Thymus (tissue), 11 donors: ENCODE data around the gene GLP1R. TPM values are rescaled to one million over a fixed set of nuclear protein-coding genes. Genes with fewer than 3 reads are reported as not detected.

ENCODE experiments used
- DNase-seq, 9 donors: peaks; one replicate each; pipeline ENCODE4 v3.0.0-alpha.2; 2013; ENCODE audit warnings: low spot score in 9 of 9, low read depth in 6 of 9, missing footprints in 1 of 9
- H3K27ac ChIP-seq, 2 donors: one replicate each; pipeline ENCODE4 v1.5.1; 2013; ENCODE audit warnings: control low read depth in 1 of 2, low read depth in 1 of 2, low read length in 1 of 2, mild to moderate bottlenecking in 1 of 2, moderate library complexity in 1 of 2
- H3K27me3 ChIP-seq, 2 donors: one replicate each; pipeline ENCODE4 v1.5.1; 2013; ENCODE audit warnings: low read length in 1 of 2; ENCODE audit not compliant: control insufficient read depth in 2 of 2, insufficient read depth in 1 of 2
- H3K36me3 ChIP-seq, 2 donors: one replicate each; pipeline ENCODE4 v1.5.1; 2013; ENCODE audit warnings: low read length in 1 of 2, mild to moderate bottlenecking in 1 of 2, moderate library complexity in 1 of 2; ENCODE audit not compliant: control insufficient read depth in 2 of 2, insufficient read depth in 2 of 2
- H3K4me1 ChIP-seq, 2 donors: one replicate each; pipeline ENCODE4 v1.5.1; 2013; ENCODE audit warnings: low read length in 2 of 2; ENCODE audit not compliant: control insufficient read depth in 2 of 2, insufficient read depth in 2 of 2
- H3K4me3 ChIP-seq, 2 donors: one replicate each; pipeline ENCODE4 v1.5.1; 2013; ENCODE audit warnings: low read length in 2 of 2, control low read depth in 1 of 2, mild to moderate bottlenecking in 1 of 2
- H3K9me3 ChIP-seq, 2 donors: one replicate each; pipeline ENCODE4 v1.5.1; 2013; ENCODE audit warnings: low read length in 1 of 2, mild to moderate bottlenecking in 1 of 2; ENCODE audit not compliant: control insufficient read depth in 2 of 2, insufficient read depth in 1 of 2
- WGBS: extraction: QIAGEN DNeasy Blood & Tissue Kit; methylation state at CpG from one replicate; pipeline ENCODE4 v1.1.7; 2013; 5-methylcytosine and 5-hydroxymethylcytosine counted together
- polyA plus RNA-seq: library from polyadenylated mRNA; stranded (reverse); fragments of 200-250 nt; gene quantifications from one replicate; pipeline ENCODE4 v1.2.3, GENCODE V29; 2013
- total RNA-seq: library from RNA; stranded (reverse); fragments of 120-200 nt; gene quantifications from one replicate; pipeline ENCODE4 v1.2.4, GENCODE V29; 2013
- donor health status: healthy.

The GLP1R gene
- total and polyA plus RNA-seq, 2 donors, result under 0.01 to 0.07 TPM

DNA sequence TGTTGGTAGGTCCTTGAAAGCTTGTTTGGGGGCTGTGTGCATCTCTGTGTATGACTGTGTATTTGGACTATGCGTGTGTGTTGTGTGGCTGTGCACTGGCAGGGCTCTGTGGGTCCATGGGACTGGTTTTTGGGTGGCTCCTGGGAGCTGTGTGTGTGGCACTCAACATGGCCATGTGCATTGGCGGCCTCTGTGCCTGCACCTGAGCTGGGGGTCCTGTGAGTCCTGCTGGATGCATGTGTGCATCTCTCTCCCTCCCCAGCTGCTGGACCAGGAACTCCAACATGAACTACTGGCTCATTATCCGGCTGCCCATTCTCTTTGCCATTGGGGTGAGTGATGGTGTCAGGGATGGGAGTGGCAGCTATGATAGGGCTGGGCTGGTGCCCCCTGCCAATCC, 30.1 kb downstream of the GLP1R start:
- Histone ChIP-seq H3K27ac (no peak overlapping the region), H3K4me1 (no peaks in the 10 kb centered on the region), H3K36me3 (no peaks in the 10 kb centered on the region), H3K27me3 (no peaks in the 10 kb centered on the region), H3K9me3 (no peaks in the 10 kb centered on the region), H3K4me3 (no peak overlapping the region)
- 93% methylated on average over 3 of the region's 3 CpGs for WGBS
- DNase-seq, result no peak

DNA sequence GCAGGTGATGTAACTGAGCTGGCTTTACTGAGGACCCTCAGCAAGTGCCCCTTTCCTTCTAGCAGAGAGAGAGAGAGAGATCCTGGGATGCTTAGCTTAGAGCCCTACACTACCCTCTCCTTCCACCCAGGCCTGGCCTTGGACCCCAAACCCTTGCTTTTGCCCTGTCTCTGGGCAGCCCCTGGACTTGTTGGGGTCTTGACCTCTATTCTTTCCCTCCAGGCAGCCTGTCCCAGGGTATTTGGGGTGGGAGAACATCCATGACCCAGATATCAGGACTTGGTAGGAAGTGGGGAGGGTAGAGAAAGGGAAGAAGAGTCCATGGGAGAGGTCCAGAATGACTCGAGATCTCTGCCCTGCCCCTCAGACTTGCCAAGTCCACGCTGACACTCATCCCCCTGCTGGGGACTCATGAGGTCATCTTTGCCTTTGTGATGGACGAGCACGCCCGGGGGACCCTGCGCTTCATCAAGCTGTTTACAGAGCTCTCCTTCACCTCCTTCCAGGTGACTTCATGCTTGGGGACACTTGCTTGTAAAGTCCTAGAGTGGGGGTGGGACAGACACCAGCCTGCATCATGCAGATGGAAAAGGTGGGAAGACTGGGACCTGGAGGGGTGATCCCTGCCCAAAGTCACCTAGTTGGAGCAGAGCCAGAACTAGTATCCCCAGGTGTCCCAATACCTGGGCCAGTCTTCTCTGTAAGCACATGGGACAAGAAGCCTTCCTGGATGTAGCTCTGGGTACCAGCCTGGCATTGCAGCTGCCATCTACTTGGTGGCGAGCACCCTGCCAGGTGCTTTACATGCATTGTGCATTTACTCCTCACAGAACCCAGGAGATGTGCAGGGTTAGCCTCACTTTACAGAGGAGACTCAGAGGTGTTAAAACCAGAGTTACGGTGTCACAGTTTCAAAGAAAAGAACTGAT, 30.9 kb downstream of the GLP1R start:
- DNase-seq, result no peak
- no peak overlapping the region for H3K27ac ChIP-seq
- peaks cover 0 to 2% of the 10 kb centered on the region in 2 donors for H3K27me3 ChIP-seq
- 95% methylated on average over 8 of the region's 8 CpGs for WGBS
- no peaks in the 10 kb centered on the region for H3K36me3 ChIP-seq
- no peaks in the 10 kb centered on the region for H3K4me1 ChIP-seq
- no peaks in the 10 kb centered on the region for H3K9me3 ChIP-seq
- no peak overlapping the region for H3K4me3 ChIP-seq

DNA sequence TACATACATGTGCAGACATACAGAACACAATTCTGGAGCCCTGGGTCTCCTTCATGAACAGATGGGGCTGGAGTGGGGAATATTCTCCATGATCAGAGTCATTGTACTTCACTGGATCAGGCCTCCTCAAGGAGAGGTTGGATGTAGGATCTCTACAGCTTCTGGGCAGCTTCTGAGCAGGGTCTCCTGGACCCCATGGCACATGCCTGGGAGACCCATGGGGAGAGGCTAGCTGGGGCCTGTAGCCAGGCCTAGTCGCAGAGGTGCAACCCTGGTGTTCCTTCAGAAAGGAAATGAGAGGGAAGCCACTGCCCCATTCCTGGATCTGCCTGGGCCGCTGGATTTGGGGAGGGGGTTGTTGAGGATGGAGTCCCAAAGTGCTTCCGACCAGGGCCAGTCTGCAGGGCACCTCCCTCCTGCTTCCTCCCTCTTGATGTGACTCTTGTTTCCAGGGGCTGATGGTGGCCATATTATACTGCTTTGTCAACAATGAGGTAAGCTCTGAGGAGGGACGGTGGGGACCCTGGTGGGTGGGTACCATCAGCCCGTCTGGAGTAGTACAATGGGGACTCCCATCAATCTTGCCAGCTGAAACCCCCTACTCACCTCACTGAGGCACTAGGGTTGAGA, 31.8 kb downstream of the GLP1R start:
- 91% methylated on average over 5 of the region's 5 CpGs for WGBS
- H3K27ac ChIP-seq, result no peak overlapping the region
- no peaks in the 10 kb centered on the region for H3K36me3 ChIP-seq
- H3K4me1 ChIP-seq, result no peaks in the 10 kb centered on the region
- H3K27me3 ChIP-seq, result peaks cover 0 to 7% of the 10 kb centered on the region in 2 donors
- no peak overlapping the region for H3K4me3 ChIP-seq
- H3K9me3 ChIP-seq, result no peaks in the 10 kb centered on the region
- no peak for DNase-seq

DNA sequence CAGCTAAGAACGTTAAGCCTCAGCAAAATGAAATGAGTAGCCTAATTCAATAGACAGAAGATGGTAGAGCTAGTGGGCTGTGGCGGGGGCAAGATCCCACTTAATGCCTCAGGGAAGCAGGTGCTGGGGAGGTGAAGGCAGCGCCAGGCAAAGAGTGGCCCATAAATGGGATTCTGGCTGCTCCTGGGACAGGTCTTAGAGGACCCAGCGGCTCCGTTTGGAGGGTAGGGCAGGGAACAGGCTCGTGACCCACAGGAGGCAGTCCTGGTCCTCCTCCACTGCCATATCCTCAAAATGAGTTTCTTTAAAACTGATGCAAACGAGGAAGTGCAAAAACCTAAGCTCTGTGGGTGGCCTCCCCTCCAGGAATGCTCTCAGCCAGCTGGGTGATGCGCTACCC, 33.7 kb downstream of the GLP1R start:
- DNase-seq, result no peak
- Histone ChIP-seq H3K9me3 (no peaks in the 10 kb centered on the region), H3K36me3 (no peaks in the 10 kb centered on the region), H3K27me3 (peaks cover 0 to 13% of the 10 kb centered on the region in 2 donors), H3K4me3 (no peak overlapping the region), H3K4me1 (no peaks in the 10 kb centered on the region), H3K27ac (no peak overlapping the region)
- 73% methylated on average over 8 of the region's 8 CpGs for whole genome bisulfite sequencing

DNA sequence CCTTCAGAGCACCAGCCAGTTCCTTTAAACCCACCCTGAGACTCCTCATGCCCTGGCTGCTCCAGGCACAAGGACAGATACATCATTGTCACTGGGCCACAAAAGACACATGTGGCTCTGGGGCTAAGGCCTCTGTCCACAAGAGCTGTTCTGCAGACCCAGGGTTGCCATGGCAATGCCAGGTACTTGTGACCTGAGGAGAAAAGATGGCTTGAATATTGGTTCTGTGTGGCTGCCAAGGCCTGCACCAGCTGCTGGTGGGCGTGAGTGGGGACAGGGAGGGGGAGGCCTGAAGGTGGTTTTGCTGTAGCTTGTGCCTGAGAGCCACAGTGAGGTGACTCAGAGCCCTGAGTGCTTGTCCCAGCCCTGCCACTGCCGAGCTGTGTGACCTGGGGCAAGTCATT, 34.7 kb downstream of the GLP1R start:
- no peak for DNase-seq
- H3K27me3 ChIP-seq, result peaks cover 0 to 19% of the 10 kb centered on the region in 2 donors
- no peaks in the 10 kb centered on the region for H3K9me3 ChIP-seq
- no peaks in the 10 kb centered on the region for H3K36me3 ChIP-seq
- no peak overlapping the region for H3K27ac ChIP-seq
- no peak overlapping the region for H3K4me3 ChIP-seq
- H3K4me1 ChIP-seq, result no peaks in the 10 kb centered on the region
- WGBS, result 73% methylated on average over 2 of the region's 2 CpGs

DNA sequence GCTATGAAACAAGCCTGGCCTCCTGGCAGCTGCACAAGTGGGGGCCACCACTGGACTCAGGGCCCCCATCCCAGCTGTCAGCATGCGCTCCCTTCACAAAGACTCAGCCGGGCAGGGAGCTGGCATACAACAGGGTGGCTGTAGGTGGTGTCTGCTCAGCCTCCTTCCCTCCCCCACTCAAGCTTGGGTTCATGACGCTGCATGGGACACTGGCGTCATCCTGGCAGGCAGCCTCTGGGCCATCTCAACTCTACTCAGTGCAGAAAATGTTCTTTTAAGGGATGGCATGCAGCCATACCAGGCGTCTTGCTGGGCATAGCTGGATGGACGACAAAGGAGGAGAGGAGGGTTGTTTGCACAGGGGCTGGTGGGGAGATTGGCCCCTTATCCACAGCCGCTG, 35.9 kb downstream of the GLP1R start:
- Histone ChIP-seq H3K27ac (no peak overlapping the region), H3K4me3 (no peak overlapping the region), H3K4me1 (no peaks in the 10 kb centered on the region), H3K27me3 (peaks cover 0 to 20% of the 10 kb centered on the region in 2 donors), H3K36me3 (no peaks in the 10 kb centered on the region), H3K9me3 (no peaks in the 10 kb centered on the region)
- no peak for DNase-seq
- 93% methylated on average over 7 of the region's 7 CpGs for WGBS

DNA sequence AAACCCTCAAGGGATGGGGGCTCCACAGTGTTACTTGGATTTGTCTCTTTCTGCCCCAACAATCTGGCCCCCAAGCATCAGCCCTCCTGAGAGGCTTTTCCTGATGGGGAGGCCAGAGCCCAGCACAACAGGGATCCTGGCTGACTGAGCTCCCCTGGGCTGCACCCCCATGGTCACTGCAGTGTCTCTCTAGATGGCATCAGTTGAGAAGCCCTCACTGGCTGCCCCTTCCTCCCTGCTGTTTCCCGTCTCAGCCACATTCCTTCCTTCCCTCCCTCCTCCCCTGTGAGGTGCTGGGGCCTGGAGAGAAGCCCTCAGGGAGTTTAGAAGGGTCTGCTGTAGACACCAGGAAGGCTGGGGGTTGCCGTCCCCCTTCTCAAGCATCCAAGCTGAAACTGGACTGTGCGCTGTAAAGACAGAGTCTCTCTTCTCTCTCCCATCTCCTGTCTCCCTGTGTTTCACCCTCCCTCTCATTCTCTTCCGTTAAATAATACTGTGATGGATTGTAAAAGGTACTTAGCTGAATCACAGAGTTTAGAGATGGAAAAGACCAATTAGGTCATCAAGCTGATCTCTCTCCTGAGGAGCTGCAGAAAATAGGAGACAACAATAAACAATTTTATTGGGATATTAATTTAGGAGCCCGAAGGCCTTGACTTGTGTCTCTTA, 36.7 kb downstream of the GLP1R start:
- no peak overlapping the region for H3K4me3 ChIP-seq
- H3K27me3 ChIP-seq, result peaks cover 0 to 20% of the 10 kb centered on the region in 2 donors
- no peaks in the 10 kb centered on the region for H3K36me3 ChIP-seq
- DNase-seq, result no peak
- H3K27ac ChIP-seq, result no peak overlapping the region
- 80% methylated on average over 5 of the region's 5 CpGs for WGBS
- H3K9me3 ChIP-seq, result no peaks in the 10 kb centered on the region
- no peaks in the 10 kb centered on the region for H3K4me1 ChIP-seq

DNA sequence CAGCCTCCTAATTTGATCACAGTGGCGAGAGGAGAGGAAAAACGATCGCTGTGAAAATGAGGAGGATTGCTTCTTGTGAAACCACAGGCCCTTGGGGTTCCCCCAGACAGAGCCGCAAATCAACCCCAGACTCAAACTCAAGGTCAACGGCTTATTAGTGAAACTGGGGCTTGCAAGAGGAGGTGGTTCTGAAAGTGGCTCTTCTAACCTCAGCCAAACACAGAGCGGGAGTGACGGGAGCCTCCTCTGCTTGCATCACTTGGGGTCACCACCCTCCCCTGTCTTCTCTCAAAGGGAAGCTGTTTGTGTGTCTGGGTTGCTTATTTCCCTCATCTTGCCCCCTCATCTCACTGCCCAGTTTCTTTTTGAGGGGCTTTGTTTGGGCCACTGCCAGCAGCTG, 37.7 kb downstream of the GLP1R start:
- Histone ChIP-seq H3K27me3 (peaks cover 0 to 20% of the 10 kb centered on the region in 2 donors), H3K4me3 (no peak overlapping the region), H3K36me3 (no peaks in the 10 kb centered on the region), H3K4me1 (no peaks in the 10 kb centered on the region), H3K27ac (no peak overlapping the region), H3K9me3 (no peaks in the 10 kb centered on the region)
- no peak for DNase-seq
- 82% methylated on average over 7 of the region's 7 CpGs for WGBS

DNA sequence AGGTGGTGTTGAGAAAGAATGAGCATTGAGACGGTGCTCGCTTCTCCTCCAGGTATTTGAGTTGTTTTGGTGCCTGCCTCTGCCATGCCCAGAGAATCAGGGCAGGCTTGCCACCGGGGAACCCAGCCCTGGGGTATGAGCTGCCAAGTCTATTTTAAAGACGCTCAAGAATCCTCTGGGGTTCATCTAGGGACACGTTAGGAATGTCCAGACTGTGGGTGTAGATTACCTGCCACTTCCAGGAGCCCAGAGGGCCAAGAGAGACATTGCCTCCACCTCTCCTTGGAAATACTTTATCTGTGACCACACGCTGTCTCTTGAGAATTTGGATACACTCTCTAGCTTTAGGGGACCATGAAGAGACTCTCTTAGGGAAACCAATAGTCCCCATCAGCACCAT, 38.1 kb downstream of the GLP1R start:
- peaks cover 0 to 20% of the 10 kb centered on the region in 2 donors for H3K27me3 ChIP-seq
- H3K4me1 ChIP-seq, result no peaks in the 10 kb centered on the region
- no peaks in the 10 kb centered on the region for H3K9me3 ChIP-seq
- no peak for DNase-seq
- H3K36me3 ChIP-seq, result no peaks in the 10 kb centered on the region
- H3K4me3 ChIP-seq, result no peak overlapping the region
- H3K27ac ChIP-seq, result no peak overlapping the region
- WGBS, result 89% methylated on average over 6 of the region's 6 CpGs
